ENCODE results near the gene ZBTB43.

ZBTB43 gene

GRCh38 chr9:126788046-126788445, 16.8 kb upstream of the ZBTB43 start:
- Histone ChIP-seq H3K4me3 (replicated peaks; ENCODE audit: low read depth, low read length) (no peak overlapping the region), H3K36me3 (ENCODE audit: control insufficient read depth, insufficient read depth, low read length) (no peaks in the 10 kb centered on the region), H3K27me3 (replicated peaks; ENCODE audit: control insufficient read depth, insufficient read depth, low read length) (peaks cover 2% of the 10 kb centered on the region; the same call in 1 of the 2 replicates)
- no peak for DNase-seq (ENCODE audit: extremely low read depth, insufficient read length)
- TF ChIP-seq, protein P1, sequence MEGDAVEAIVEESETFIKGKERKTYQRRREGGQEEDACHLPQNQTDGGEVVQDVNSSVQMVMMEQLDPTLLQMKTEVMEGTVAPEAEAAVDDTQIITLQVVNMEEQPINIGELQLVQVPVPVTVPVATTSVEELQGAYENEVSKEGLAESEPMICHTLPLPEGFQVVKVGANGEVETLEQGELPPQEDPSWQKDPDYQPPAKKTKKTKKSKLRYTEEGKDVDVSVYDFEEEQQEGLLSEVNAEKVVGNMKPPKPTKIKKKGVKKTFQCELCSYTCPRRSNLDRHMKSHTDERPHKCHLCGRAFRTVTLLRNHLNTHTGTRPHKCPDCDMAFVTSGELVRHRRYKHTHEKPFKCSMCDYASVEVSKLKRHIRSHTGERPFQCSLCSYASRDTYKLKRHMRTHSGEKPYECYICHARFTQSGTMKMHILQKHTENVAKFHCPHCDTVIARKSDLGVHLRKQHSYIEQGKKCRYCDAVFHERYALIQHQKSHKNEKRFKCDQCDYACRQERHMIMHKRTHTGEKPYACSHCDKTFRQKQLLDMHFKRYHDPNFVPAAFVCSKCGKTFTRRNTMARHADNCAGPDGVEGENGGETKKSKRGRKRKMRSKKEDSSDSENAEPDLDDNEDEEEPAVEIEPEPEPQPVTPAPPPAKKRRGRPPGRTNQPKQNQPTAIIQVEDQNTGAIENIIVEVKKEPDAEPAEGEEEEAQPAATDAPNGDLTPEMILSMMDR (IDR thresholded peaks at IDR 0.05; ENCODE audit: insufficient read depth, low read length, poor library complexity, severe bottlenecking), result no peak

DNA sequence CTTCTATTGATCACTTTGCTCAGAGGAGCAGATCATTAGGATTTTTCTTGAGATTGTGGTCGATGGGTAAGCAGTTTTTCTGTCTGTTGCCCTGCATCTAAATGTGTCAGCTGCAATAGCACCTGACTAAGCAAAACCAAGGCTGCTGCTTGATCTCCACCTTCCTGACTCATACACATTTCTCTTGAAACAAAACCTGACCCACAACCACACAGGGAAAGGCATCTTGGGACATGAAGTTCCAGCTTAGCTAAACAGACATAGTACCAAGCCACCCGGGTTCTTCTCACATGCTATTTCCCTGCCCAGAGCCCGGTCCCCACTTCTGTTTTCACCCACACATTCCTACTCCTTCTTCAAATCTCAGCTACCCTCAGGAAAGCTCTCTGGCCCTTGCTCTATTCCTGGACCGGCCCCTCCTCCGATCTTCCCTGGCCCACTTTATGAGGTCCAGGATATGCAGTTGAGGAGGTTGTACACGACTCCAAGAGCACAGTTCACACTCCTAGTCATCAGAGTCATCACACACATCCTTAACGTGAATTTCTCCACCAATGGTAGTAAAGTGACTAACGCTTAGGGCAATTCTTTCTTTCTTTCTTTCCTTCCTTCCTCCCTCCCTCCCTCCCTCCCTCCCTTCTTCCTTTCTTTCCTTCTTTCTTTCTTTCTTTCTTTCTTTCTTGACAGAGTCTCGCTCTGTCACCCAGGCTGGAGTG, 16.0 kb upstream of the ZBTB43 start:
- DNase-seq (ENCODE audit: extremely low read depth, insufficient read length), result no peak
- H3K27me3 ChIP-seq (replicated peaks; ENCODE audit: control insufficient read depth, insufficient read depth, low read length), result peaks cover 3% of the 10 kb centered on the region; the same call in 1 of the 2 replicates
- H3K4me3 ChIP-seq (replicated peaks; ENCODE audit: low read depth, low read length), result no peak overlapping the region
- no peaks in the 10 kb centered on the region for H3K36me3 ChIP-seq (ENCODE audit: control insufficient read depth, insufficient read depth, low read length)
- TF ChIP-seq, protein P1 (IDR thresholded peaks at IDR 0.05; ENCODE audit: insufficient read depth, low read length, poor library complexity, severe bottlenecking), result no peak

DNA sequence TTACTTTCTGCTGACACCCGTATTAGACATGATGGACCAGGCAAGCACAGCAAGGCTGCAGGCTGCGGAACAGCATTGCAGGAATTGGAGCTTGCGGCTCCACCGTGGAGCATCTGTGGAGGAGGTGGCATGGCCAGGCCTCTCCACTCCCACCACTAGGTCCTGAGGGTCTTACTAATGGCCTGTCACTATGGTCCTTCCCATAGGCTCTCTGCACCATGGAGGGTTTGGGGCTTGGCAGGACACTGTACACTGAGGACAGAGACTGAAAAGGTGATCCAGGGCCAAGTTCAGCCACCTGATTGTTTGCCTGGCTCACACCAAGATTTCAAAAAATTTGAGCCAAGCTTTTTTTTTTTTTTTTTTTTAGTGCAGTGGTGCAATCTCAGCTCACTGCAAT, 14.3 kb upstream of the ZBTB43 start:
- no peak overlapping the region for H3K4me3 ChIP-seq (replicated peaks; ENCODE audit: low read depth, low read length)
- DNase-seq (ENCODE audit: extremely low read depth, insufficient read length), result no peak
- H3K27me3 ChIP-seq (replicated peaks; ENCODE audit: control insufficient read depth, insufficient read depth, low read length), result peaks cover 3% of the 10 kb centered on the region; the same call in 1 of the 2 replicates
- TF ChIP-seq, protein P1 (IDR thresholded peaks at IDR 0.05; ENCODE audit: insufficient read depth, low read length, poor library complexity, severe bottlenecking), result no peak
- no peaks in the 10 kb centered on the region for H3K36me3 ChIP-seq (ENCODE audit: control insufficient read depth, insufficient read depth, low read length)

DNA sequence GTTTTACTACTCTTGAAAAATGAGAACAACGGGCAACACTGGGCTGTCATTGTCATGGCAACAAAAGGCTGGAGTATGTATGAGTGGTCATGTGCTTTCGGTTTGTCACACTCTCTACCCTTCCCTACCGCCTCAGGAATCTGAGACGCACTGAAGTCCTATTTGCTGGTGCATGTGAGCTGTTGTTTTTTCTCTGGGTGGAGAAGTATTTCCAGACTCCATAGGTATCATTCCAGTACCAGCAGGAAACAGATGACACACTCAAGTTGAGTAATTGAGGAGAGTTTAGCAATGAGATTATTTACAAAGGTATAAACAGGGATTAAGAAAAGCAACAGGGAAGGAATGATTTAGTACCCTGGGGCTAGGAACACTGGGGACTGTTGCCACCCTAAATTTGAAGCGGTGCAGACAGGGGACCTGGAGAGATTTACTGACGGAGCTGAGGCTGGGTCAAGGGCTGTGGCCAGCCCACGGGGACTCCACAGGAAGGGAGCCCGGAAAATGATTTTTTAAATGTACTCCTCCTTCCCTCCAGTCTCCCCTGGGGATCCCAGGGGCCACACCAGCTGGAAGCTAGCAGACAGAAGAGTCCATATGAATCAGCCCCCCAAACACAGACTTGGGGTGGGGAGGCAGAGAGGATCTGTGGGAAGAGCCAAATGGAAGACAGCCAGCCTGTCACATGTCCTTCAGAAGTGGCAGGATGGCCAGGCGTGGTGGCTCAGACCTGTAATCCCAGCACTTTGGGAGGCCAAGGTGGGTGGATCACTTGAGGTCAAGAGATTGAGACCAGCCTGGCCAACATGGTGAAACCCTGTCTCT, 13.2 kb upstream of the ZBTB43 start:
- DNase-seq (ENCODE audit: extremely low read depth, insufficient read length), result no peak

DNA sequence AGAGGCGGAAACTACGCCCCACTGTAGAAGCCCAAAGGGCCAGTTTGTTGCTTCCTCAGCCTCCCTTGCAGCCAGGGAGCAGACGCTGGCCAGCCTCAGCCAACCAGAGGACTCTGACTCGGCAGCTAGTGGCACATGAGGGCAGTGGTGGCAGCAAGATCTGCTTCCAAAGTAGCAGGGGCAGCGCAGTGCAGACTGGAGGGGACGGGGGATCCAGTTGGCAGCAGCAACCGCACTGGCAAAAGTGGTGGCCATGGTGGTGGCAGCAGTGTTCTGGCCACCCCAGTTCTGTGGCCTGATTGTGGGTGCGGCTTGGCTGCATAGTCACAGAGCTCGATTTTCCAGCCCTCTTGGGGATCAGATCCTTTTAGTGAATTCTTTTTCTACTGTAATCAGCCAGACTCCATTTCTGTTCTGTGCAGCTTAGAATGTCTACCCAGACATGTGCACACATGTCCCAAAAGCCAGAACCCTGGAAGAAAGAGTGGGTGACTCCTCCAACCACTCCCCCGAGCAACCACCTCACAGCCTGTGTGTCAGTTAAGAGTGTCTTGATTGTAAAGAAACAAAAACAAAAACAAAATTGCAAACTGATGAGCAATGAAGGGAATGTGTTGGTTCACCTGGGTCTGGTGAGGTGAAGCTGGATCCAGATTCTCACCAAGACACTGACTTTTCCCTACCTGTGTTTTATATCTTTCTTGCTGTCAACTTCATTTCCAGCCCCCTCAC, 11.0 kb upstream of the ZBTB43 start:
- Histone ChIP-seq H3K27me3 (replicated peaks; ENCODE audit: control insufficient read depth, insufficient read depth, low read length) (peaks cover 1% of the 10 kb centered on the region; the same call in 1 of the 2 replicates), H3K4me3 (replicated peaks; ENCODE audit: low read depth, low read length) (no peak overlapping the region), H3K36me3 (ENCODE audit: control insufficient read depth, insufficient read depth, low read length) (no peaks in the 10 kb centered on the region)
- TF ChIP-seq, protein P1 (IDR thresholded peaks at IDR 0.05; ENCODE audit: insufficient read depth, low read length, poor library complexity, severe bottlenecking), result no peak
- DNase-seq (ENCODE audit: extremely low read depth, insufficient read length), result no peak

More for the DNA sequence above, 13.2 kb upstream of the ZBTB43 start:
- no peaks in the 10 kb centered on the region for H3K36me3 ChIP-seq (ENCODE audit: control insufficient read depth, insufficient read depth, low read length)
- no peak overlapping the region for H3K4me3 ChIP-seq (replicated peaks; ENCODE audit: low read depth, low read length)
- TF ChIP-seq, protein P1 (IDR thresholded peaks at IDR 0.05; ENCODE audit: insufficient read depth, low read length, poor library complexity, severe bottlenecking), result no peak
- H3K27me3 ChIP-seq (replicated peaks; ENCODE audit: control insufficient read depth, insufficient read depth, low read length), result peaks cover 3% of the 10 kb centered on the region; the same call in 1 of the 2 replicates

All from GM06990 (cell line).